DOHH2 (cell line): ENCODE measurements around the gene MEIOB.

Experiments
- EZH2phosphoT487 ChIP-seq: fragments of 200-600 bp; sonication (generic); IDR thresholded peaks from 2 replicates; pipeline ENCODE4 v1.6.1; 2017; ENCODE audit warnings: borderline replicate concordance, mild to moderate bottlenecking, antibody characterized with exemption, low read length, moderate library complexity, mixed read lengths
- TF ChIP-seq, protein P1 (sequence below): fragments of 200-600 bp; sonication (generic); IDR thresholded peaks from one replicate; pipeline ENCODE4 v1.5.1; 2014; ENCODE audit warnings: antibody characterized with exemption, mild to moderate bottlenecking, low read depth, low read length; ENCODE audit not compliant: poor library complexity, severe bottlenecking

DNA sequence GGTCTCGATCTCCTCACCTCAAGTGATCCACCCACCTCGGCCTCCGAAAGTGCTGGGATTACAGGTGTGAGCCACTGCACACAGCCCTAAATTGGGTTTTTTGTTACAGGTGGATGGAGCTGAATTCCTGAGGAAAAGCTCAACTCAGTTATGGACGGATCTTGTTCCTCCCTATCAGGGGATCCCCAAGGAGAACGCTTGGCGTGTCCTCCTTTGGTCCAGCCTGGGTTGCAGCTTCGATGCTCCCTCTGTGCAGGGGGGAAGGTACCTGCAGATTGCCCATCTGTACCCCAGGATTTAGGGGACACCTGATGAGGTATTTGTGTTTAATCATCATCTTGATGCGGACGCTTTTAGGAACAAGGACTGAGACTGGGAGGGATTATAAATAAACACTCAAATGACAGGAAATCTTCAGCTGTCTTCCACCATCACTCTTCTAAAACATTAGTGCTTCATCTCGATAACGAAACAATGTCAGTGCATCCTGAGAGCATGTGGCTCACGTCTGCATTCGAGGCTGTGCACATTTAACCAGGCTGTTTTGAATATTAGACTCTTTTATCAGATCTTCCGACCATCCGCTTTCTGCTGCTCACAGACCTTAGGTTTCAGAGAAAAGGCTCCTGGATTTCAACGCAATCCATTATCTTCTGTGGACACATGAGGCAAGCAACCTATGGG, 18.2 kb upstream of the MEIOB start:
- TF ChIP-seq, protein P1, sequence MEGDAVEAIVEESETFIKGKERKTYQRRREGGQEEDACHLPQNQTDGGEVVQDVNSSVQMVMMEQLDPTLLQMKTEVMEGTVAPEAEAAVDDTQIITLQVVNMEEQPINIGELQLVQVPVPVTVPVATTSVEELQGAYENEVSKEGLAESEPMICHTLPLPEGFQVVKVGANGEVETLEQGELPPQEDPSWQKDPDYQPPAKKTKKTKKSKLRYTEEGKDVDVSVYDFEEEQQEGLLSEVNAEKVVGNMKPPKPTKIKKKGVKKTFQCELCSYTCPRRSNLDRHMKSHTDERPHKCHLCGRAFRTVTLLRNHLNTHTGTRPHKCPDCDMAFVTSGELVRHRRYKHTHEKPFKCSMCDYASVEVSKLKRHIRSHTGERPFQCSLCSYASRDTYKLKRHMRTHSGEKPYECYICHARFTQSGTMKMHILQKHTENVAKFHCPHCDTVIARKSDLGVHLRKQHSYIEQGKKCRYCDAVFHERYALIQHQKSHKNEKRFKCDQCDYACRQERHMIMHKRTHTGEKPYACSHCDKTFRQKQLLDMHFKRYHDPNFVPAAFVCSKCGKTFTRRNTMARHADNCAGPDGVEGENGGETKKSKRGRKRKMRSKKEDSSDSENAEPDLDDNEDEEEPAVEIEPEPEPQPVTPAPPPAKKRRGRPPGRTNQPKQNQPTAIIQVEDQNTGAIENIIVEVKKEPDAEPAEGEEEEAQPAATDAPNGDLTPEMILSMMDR = no peak
- TF ChIP-seq EZH2phosphoT487 = no peak
